Measurements from ENCODE around the gene RFX3.

The RFX3 gene

DNA sequence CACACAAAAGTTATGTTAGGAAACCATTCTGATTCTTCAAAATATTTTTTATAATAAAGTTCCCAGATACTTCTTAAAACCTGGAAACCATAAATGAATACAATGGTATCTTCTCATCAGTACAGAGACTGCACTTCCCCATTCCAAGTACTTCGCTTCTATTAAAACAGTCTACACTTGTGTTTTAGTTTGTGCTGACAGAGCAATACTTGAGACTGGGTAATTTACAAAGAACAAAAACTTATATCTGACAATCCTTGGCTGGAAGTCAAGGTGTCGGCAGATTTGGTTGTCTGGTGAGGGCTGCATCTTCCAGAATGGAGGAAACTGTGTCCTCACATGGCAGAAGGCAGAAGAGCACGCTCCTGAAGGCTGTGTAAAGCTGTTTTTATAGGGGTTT, 70.1 kb downstream of the RFX3 start:
- DNase-seq, result no peak
- no peaks in the 10 kb centered on the region for H3K9me3 ChIP-seq
- H3K4me1 ChIP-seq, result peaks cover 8% of the 10 kb centered on the region; the same call in 1 of the 2 replicates
- TF ChIP-seq, protein P1, sequence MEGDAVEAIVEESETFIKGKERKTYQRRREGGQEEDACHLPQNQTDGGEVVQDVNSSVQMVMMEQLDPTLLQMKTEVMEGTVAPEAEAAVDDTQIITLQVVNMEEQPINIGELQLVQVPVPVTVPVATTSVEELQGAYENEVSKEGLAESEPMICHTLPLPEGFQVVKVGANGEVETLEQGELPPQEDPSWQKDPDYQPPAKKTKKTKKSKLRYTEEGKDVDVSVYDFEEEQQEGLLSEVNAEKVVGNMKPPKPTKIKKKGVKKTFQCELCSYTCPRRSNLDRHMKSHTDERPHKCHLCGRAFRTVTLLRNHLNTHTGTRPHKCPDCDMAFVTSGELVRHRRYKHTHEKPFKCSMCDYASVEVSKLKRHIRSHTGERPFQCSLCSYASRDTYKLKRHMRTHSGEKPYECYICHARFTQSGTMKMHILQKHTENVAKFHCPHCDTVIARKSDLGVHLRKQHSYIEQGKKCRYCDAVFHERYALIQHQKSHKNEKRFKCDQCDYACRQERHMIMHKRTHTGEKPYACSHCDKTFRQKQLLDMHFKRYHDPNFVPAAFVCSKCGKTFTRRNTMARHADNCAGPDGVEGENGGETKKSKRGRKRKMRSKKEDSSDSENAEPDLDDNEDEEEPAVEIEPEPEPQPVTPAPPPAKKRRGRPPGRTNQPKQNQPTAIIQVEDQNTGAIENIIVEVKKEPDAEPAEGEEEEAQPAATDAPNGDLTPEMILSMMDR (IDR thresholded peaks at IDR 0.05; ENCODE audit: low read depth, low read length), result no peak
- H3K36me3 ChIP-seq, result no peaks in the 10 kb centered on the region
- no peak overlapping the region for H3K4me3 ChIP-seq (ENCODE audit: low read depth, low read length)
- H3K27me3 ChIP-seq, result no peaks in the 10 kb centered on the region

- H3K9me3 ChIP-seq, result no peaks in the 10 kb centered on the region
- no peaks in the 10 kb centered on the region for H3K27me3 ChIP-seq
- H3K36me3 ChIP-seq, result no peaks in the 10 kb centered on the region
- peaks cover 8% of the 10 kb centered on the region; the same call in 1 of the 2 replicates for H3K4me1 ChIP-seq
- TF ChIP-seq, protein P1 (IDR thresholded peaks at IDR 0.05; ENCODE audit: low read depth, low read length), result no peak
- H3K4me3 ChIP-seq (ENCODE audit: low read depth, low read length), result no peak overlapping the region
- DNase-seq, result no peak
These were observed 70.7 kb downstream of the RFX3 start for GRCh38 chr9:3455094-3455493.

DNA sequence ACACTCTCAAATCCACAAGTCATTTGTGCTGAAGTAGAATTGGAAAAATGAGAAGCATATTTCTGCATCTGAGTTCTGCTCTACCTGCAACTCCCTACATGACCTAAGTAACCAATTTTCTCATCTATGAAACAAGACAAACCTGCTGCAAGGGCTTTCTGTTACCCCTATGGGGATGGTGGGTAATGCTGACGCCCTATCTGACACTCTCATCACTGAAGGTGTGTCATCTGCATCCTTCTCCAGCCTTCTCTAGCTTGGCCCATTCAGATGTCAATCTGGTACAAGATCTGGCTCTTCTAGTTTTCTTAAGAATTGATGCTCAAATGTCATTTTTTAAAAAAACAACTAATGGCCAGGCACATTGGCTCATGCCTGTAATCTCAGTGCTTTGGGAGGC, 73.8 kb downstream of the RFX3 start:
- TF ChIP-seq, protein P1 (IDR thresholded peaks at IDR 0.05; ENCODE audit: low read depth, low read length), result no peak
- Histone ChIP-seq H3K27me3 (no peaks in the 10 kb centered on the region), H3K4me1 (peaks cover 2% of the 10 kb centered on the region; the same call in 1 of the 2 replicates), H3K36me3 (no peaks in the 10 kb centered on the region), H3K9me3 (no peaks in the 10 kb centered on the region), H3K4me3 (ENCODE audit: low read depth, low read length) (no peak overlapping the region)
- DNase-seq, result no peak

DNA sequence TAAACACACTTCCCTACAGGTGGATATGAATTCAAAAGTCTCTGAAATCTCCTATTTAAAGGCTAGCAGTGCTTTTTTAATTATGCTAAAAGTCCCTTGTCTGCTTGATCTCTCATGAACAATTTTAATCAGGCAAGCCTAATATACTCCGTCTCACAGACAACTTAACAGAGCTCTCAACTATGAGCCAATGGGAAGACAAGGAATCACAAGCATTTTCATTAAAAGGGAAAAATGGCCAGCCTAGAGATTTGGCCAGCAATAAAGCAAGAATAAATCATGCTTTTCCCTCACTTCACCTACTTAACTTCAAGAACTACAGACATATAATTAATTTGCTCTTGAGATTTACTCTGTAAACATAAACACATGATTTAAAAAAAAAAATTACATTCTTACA, 78.0 kb downstream of the RFX3 start:
- H3K27me3 ChIP-seq, result no peaks in the 10 kb centered on the region
- no peaks in the 10 kb centered on the region; the same call in 1 of the 2 replicates for H3K4me1 ChIP-seq
- DNase-seq, result no peak
- no peaks in the 10 kb centered on the region for H3K9me3 ChIP-seq
- TF ChIP-seq, protein P1 (IDR thresholded peaks at IDR 0.05; ENCODE audit: low read depth, low read length), result no peak
- no peak overlapping the region for H3K4me3 ChIP-seq (ENCODE audit: low read depth, low read length)
- no peaks in the 10 kb centered on the region for H3K36me3 ChIP-seq

- TF ChIP-seq, protein P1 (IDR thresholded peaks at IDR 0.05; ENCODE audit: low read depth, low read length), result no peak
- H3K4me3 ChIP-seq (ENCODE audit: low read depth, low read length), result no peak overlapping the region
- no peaks in the 10 kb centered on the region for H3K9me3 ChIP-seq
- no peaks in the 10 kb centered on the region for H3K36me3 ChIP-seq
- no peak for DNase-seq
- no peaks in the 10 kb centered on the region; the same call in 1 of the 2 replicates for H3K4me1 ChIP-seq
- no peaks in the 10 kb centered on the region for H3K27me3 ChIP-seq
These were observed 78.7 kb downstream of the RFX3 start for GRCh38 chr9:3447143-3447542.

DNA sequence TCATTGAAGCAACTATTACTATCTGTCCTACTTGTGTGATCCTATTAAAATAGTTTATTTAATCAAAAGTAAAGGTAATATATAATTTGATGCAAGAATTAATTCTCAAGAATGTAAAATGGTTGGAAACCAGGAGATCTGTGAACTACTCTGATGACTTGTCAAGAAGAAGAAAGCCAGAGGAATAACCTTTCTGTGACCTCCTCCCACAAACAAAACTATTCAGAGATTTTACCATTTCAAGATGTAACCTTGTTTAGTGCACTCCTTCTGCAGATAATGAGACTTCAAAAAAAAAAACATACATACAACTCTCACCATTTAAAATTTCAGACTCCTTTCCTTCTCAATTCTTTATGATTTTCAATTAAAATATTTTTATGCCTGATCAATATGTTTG, 79.5 kb downstream of the RFX3 start:
- TF ChIP-seq, protein P1 (IDR thresholded peaks at IDR 0.05; ENCODE audit: low read depth, low read length), result no peak
- H3K9me3 ChIP-seq, result no peaks in the 10 kb centered on the region
- no peaks in the 10 kb centered on the region for H3K27me3 ChIP-seq
- no peaks in the 10 kb centered on the region; the same call in 1 of the 2 replicates for H3K4me1 ChIP-seq
- no peak for DNase-seq
- H3K36me3 ChIP-seq, result no peaks in the 10 kb centered on the region
- H3K4me3 ChIP-seq (ENCODE audit: low read depth, low read length), result no peak overlapping the region

Measured in BE2C (cell line).